ENCODE measurements around the gene MOB2.

Gene MOB2

DNA sequence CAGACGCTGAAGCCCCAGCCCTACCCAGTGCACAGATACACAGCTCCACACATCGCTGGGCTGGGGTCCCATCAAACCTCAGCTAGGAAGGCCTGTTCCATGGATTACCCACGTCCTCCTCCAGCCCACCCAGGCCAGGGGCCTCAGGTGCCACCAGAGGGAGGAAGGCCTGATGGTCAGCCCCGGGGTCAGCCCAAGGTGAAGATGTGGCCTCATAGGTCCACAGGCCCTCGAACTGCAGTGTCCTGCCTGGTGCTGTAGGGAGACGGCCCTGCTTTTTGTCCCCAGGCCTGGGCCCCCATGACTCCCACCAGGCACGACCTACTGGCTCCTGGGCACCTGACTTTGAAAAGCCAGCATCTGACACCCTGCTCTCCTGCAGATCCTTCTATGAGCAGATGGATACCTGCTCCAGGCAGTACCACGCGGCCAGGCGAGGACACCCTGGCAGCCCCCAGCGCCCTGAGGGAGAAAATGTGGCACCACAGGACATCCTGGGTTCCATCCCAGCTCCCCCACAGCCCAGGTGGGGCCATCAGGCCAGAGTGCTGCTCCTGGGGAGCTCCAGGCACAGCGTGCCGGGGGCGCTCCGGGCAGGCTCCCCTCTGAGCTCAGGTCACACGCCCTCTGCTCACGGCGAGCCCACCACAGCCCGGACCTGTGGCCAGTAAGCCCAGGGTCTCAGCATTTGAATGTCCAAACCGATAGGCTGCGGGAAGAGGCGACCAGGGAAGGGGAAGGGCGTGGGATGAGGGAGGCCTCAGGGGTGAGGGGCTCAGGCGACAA, 15.8 kb upstream of the MOB2 start:
- H3K4me1 Mint-ChIP-seq (ENCODE audit: low read depth): peaks cover 34% of the 10 kb centered on the region
- peak overlapping the region; percentile 46 for H3K27ac Mint-ChIP-seq
- H3K36me3 Mint-ChIP-seq: peaks cover 13% of the 10 kb centered on the region
- no peaks in the 10 kb centered on the region for H3K27me3 Mint-ChIP-seq
- no peaks in the 10 kb centered on the region for H3K9me3 Mint-ChIP-seq (ENCODE audit: low read depth)
- H3K4me3 Mint-ChIP-seq: no peak overlapping the region

DNA sequence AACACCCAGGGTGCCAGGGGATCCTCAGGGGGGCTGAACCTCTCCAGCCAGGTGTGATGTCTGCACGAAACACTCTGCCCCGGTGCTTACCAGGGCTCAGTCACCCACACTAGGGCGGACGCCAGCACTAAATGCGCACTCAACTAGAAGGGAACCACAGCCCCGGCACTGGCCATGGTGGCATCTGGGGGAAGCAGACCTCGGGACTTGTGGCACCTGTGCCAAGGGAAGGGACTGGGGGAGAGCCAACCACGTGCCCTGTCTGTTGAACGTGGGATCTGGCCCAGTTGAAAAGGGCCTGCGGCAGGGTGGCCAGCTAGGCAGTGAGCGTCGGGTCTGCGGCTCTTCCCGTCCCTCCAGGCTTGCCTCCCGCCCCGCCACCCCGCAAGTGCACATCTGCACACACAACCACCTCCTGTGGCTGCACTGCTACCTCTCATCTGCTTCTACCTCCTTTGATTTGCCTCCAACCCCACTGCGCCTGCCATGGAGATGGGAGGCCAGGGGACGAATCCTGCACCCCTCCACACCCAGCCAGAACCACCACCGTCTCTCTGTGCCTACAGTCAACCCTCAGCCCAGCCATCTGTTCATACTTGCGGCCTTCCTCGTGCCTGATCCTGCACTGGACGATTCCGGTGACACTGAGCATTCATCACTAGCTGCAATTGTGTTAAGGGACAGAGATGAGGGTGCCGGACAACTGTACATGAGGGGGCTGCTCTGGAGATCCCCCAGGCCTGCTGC, 15.0 kb upstream of the MOB2 start:
- Mint-ChIP-seq H3K9me3 (ENCODE audit: low read depth) (no peaks in the 10 kb centered on the region), H3K4me1 (ENCODE audit: low read depth) (peaks cover 38% of the 10 kb centered on the region), H3K36me3 (peaks cover 16% of the 10 kb centered on the region), H3K27me3 (no peaks in the 10 kb centered on the region), H3K27ac (peak overlapping the region; percentile 46), H3K4me3 (no peak overlapping the region)

DNA sequence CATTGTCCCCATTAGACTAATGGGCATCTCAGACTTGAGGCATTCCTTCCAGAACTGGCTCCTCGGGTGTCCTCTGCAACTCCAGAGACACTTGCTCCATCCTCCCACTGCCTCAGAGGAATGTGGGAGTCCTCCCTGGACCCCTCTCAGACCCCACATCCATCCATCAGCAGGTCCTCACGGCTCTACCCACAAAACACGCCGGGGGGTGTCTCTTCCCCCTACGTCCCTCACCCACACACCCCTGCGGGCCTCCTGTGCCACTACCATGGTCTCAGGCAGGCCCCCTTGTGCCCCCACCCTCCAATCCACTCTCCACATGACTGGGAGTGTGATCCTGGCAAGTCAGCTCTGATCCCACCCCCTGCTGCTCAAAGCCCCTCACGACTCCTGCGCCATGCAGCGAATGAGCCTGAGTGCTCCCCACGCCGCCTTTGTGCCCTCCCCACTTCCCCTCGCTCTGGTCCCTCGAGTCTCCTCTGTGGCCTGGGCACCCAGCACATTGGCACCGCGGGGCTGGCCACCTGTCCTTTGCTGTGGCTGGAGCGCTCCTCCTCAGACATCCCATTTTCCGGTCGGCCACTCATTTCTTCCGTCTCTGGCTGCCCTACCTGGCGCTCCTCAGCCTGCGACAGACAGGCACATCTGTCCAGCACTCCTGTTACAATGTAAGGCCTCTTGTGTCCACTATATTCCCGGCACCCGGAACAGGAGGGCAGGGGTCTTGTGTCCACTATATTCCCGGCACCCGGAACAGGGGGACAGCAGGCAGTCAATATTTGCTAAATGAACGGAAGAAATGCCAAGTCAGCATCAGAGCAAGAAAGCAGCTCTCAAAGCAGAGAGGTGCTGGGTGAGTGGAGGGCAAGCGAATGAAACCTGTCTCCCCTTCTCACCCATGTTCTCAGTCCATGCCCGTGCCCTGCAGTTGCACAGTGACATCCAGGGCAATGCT, 14.2 kb upstream of the MOB2 start:
- Mint-ChIP-seq H3K9me3 (ENCODE audit: low read depth) (no peaks in the 10 kb centered on the region), H3K36me3 (peaks cover 17% of the 10 kb centered on the region), H3K27ac (no peak overlapping the region), H3K4me3 (no peak overlapping the region), H3K27me3 (no peaks in the 10 kb centered on the region), H3K4me1 (ENCODE audit: low read depth) (peaks cover 43% of the 10 kb centered on the region)

DNA sequence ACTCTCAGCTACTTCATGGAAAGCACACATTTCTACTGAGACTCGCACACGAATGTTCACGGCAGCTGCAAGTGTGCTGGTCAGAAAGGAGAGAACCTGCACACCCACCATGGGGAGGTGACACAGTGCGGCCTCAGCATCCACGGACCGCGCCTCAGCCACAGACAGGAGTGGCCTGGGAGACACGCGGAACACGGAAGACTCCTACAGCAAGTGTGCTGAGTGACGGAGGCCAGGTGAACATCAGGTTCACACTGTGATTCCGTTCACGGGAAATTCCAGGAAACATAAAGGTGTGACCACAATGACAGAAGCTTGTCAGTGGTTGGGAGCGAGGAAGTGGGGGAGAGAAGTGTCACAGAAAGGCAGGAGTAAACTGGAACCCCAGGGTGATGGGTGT, 13.3 kb upstream of the MOB2 start:
- no peak overlapping the region for H3K4me3 Mint-ChIP-seq
- no peaks in the 10 kb centered on the region for H3K27me3 Mint-ChIP-seq
- peaks cover 17% of the 10 kb centered on the region for H3K36me3 Mint-ChIP-seq
- H3K27ac Mint-ChIP-seq: no peak overlapping the region
- peaks cover 44% of the 10 kb centered on the region for H3K4me1 Mint-ChIP-seq (ENCODE audit: low read depth)
- H3K9me3 Mint-ChIP-seq (ENCODE audit: low read depth): no peaks in the 10 kb centered on the region

DNA sequence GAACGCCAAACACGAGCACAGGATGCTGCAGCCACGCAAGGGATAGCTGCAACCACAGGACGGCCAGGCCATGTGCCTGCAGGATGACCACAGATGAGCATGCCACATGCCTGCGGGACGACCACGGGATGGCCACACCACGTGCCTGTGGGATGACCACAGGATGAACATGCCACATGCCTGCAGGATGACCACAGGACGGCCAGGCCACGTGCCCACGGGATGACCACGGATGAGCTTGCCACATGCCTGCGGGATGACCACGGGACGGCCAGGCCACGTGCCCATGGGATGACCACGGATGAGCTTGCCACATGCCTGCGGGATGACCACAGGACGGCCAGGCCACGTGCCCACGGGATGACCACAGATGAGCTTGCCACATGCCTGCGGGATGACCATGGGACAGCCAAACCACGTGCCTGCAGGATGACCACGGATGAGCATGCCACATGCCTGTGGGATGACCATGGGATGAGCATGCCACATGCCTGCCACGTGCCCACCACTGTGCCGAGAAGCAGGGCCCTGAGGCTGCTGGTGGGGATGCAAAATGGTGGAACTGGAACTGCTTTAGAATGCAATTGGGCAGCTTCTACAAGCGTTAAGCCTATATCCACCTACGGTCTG, 12.8 kb upstream of the MOB2 start:
- Mint-ChIP-seq H3K4me3 (no peak overlapping the region), H3K27me3 (no peaks in the 10 kb centered on the region), H3K9me3 (ENCODE audit: low read depth) (no peaks in the 10 kb centered on the region), H3K36me3 (peaks cover 17% of the 10 kb centered on the region), H3K27ac (no peak overlapping the region), H3K4me1 (ENCODE audit: low read depth) (peaks cover 48% of the 10 kb centered on the region)

DNA sequence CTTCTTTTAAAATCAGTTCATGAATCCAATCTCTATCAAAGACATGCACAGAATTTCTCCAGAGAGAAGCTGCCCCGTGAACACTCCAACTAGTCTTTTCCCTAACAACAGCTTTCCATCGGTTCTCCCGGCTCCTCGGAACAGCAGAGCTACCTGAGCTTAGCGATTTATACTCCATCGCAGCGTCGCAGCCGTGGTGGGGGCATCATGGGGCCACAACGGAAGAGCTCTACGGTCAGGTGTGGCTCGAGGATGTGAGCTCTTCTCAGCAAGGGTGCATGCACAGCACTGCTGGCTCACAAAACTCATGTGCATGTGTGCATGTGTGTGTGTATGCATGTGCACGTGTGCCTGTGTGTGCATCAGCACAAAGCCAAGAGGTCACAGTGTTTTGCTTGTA, 11.7 kb upstream of the MOB2 start:
- Mint-ChIP-seq H3K36me3 (peaks cover 17% of the 10 kb centered on the region), H3K9me3 (ENCODE audit: low read depth) (no peaks in the 10 kb centered on the region), H3K27ac (no peak overlapping the region), H3K4me3 (no peak overlapping the region), H3K27me3 (no peaks in the 10 kb centered on the region), H3K4me1 (ENCODE audit: low read depth) (peaks cover 57% of the 10 kb centered on the region)

DNA sequence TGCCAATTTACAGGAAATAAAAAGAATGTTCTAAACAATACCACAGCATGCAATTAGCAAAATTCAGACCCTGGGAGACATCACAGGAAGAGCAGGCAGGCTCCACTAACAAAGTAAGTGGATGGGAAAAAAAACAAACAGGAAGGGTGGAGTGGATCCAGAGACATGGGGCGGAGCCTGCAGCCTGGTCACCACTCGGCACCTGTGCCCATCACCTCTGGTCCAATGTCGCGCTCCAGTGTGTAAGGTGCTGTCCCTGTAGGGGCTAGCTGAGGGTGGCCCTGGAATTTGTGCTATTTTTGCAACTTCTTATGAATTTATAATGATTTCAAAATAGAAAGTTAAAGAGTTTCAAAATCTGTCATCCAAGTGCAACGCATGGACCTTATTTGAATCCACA, 11.0 kb upstream of the MOB2 start:
- Mint-ChIP-seq H3K27ac (no peak overlapping the region), H3K27me3 (no peaks in the 10 kb centered on the region), H3K36me3 (peaks cover 17% of the 10 kb centered on the region), H3K4me1 (ENCODE audit: low read depth) (peaks cover 60% of the 10 kb centered on the region), H3K4me3 (no peak overlapping the region), H3K9me3 (ENCODE audit: low read depth) (no peaks in the 10 kb centered on the region)

DNA sequence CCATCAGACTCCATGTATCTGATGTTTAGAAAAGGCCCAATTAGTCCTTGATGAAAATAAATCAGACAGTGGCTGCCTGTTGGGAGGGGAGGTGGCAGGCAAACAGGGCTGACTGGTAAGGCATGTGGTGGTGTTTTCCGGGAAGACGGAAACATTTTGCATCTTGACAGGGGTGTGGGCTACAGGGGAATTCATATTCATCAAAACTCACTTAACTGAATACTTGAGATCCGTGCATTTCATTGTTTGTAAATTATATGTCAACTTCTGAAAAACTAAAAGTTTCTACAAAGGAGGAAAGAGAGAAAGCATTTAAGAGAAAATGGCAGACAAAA, 10.1 kb upstream of the MOB2 start:
- no peak overlapping the region for H3K4me3 Mint-ChIP-seq
- H3K9me3 Mint-ChIP-seq (ENCODE audit: low read depth): no peaks in the 10 kb centered on the region
- no peak overlapping the region for H3K27ac Mint-ChIP-seq
- no peaks in the 10 kb centered on the region for H3K27me3 Mint-ChIP-seq
- H3K36me3 Mint-ChIP-seq: peaks cover 17% of the 10 kb centered on the region
- H3K4me1 Mint-ChIP-seq (ENCODE audit: low read depth): peaks cover 65% of the 10 kb centered on the region

DNA sequence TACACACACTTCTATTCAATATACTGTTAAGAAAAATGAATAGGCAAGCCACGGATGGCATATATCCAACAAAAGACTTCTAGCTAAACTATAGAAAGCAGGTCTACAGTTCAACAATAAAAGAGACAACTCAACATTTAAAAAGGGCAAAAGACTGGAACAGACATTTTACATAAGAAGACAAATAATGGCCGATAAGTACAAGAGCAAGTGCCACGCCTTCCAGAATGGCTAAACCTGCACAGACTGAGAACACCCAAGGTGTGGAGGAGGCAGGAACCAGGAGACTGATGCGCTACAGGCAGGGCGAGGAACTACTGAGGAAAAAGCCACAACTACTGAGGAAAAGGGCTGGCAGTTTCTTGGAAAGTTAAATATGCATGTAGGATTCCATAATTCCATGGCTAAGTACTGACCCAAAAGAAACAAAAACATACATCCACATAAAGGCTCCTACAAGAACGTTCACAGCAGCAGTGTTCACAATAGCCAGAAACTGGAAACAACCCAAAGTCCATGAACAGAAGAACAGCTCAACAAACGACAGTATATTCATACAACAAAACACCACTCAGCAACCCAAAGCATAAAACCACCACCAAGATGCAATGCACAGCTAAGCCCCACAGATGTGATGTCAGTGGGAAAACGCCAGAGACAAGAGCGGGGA, 9.6 kb upstream of the MOB2 start:
- Mint-ChIP-seq H3K36me3 (peaks cover 17% of the 10 kb centered on the region), H3K4me1 (ENCODE audit: low read depth) (peaks cover 64% of the 10 kb centered on the region), H3K4me3 (no peak overlapping the region), H3K27me3 (no peaks in the 10 kb centered on the region), H3K9me3 (ENCODE audit: low read depth) (no peaks in the 10 kb centered on the region), H3K27ac (no peak overlapping the region)

DNA sequence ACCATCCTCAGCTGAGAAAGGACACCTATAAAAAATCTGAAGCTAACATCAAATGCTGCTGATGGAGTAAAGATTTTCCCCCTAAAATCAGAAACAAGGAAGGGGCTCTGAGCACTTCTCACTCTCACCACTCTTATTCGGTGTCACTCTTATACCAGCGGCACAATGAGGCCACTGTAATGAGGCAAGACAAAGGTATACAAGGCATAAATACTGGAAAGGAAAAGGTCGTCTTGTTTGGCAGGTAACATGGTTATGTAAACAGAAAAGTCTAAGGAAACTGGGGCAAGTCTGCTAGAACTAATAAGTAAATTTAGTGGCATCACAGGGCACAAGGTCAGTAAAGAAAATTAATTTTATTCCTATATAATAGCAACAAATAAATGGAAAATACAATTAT, 8.1 kb upstream of the MOB2 start:
- H3K4me3 Mint-ChIP-seq: no peak overlapping the region
- no peaks in the 10 kb centered on the region for H3K9me3 Mint-ChIP-seq (ENCODE audit: low read depth)
- H3K27me3 Mint-ChIP-seq: no peaks in the 10 kb centered on the region
- no peak overlapping the region for H3K27ac Mint-ChIP-seq
- peaks cover 61% of the 10 kb centered on the region for H3K4me1 Mint-ChIP-seq (ENCODE audit: low read depth)
- peaks cover 15% of the 10 kb centered on the region for H3K36me3 Mint-ChIP-seq

DNA sequence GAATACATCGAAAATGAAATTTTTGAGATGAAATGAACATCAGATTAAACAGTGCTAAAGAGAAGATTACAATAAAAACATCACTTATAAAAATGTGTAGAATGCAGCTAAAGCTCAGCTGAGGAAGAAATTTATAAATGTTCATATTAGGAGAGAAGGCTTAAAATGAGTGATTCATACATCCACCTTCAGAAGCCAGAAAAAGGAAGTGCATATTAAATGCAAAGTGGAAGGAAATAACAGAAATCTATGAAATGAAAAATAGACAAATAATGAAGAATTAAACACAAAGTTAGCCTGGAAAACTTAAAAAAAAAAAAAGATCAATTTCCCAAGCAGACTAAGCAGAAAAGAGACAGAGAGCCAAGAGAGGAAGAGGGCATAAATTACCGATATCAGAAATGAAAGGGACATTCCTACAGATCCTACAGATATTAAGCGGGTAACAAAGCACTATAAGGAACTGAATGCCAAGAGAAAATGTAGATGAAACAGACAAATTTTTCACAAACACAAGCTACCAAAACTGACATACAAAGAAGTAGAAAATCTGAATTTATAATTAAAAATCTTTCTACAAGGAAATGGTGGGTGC, 7.2 kb upstream of the MOB2 start:
- H3K27ac Mint-ChIP-seq: no peak overlapping the region
- H3K27me3 Mint-ChIP-seq: no peaks in the 10 kb centered on the region
- no peaks in the 10 kb centered on the region for H3K9me3 Mint-ChIP-seq (ENCODE audit: low read depth)
- peaks cover 64% of the 10 kb centered on the region for H3K4me1 Mint-ChIP-seq (ENCODE audit: low read depth)
- no peak overlapping the region for H3K4me3 Mint-ChIP-seq
- H3K36me3 Mint-ChIP-seq: peaks cover 11% of the 10 kb centered on the region

DNA sequence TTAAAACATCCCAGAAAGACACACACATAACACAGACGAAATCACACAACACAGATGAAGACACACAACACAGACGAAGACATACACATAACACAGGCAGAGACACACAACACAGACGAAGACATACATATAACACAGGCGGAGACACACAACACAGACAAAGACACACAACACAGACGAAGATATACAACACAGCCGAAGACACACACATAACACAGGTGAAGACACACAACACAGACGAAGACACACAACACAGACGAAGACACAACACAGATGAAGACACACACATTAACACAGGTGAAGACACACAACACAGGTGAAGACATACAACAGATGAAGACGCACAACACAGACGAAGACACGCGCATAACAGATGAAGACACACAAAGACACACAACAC, 4.8 kb upstream of the MOB2 start:
- Mint-ChIP-seq H3K4me3 (no peak overlapping the region), H3K27me3 (no peaks in the 10 kb centered on the region), H3K9me3 (ENCODE audit: low read depth) (no peaks in the 10 kb centered on the region), H3K36me3 (no peaks in the 10 kb centered on the region), H3K4me1 (ENCODE audit: low read depth) (peaks cover 54% of the 10 kb centered on the region), H3K27ac (no peak overlapping the region)

DNA sequence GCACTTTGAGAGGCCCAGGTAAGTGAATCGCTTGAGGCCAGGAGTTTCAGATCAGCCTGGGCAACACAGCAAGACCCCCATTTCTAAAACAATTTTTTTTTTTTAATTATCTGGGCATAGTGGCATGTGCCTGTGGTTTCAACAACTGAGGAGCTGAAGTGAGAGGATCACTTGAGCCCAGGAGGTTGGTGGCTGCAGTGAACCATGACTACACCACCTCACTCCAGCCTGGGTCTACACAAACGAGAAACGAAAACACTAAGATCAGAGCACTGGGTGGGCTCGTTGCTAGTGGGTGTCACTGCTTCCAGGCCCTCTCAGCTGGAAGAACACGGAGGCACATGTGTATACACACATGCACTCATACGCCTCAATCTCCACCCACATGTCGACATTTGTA, 4.1 kb upstream of the MOB2 start:
- peaks cover 47% of the 10 kb centered on the region for H3K4me1 Mint-ChIP-seq (ENCODE audit: low read depth)
- no peak overlapping the region for H3K27ac Mint-ChIP-seq
- no peaks in the 10 kb centered on the region for H3K36me3 Mint-ChIP-seq

DNA sequence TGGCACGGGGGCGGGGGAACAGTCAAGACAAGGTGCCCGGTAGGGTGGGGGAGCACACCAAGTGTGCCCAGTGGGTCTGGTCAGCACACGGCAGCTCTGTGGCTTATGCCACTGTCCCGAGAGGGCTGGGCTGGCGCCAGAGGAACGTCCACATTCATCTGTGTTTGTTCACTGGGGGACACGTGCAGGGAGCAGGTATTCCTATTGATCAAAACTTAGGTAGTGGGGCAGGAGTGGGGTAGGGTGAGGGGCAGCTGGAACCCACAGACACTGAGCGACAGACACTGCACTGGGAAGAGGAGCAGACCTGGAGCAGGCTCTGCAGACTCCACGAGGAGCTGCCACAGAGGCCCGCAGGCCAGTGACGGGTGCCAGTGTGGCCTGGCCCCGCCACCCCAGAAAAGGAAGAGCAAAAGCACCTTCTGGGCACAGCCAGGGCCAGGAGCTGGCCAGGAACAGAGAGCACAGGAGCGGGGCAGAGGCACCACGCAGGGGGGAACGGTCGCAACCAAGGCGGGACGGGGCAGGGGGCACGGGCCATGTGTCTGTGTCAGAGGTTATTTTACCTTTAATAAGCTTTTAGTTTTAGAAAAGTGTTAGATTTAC, 2.1 kb upstream of the MOB2 start:
- Mint-ChIP-seq H3K27me3 (no peaks in the 10 kb centered on the region), H3K27ac (no peak overlapping the region), H3K9me3 (ENCODE audit: low read depth) (no peaks in the 10 kb centered on the region), H3K4me3 (no peak overlapping the region), H3K36me3 (no peaks in the 10 kb centered on the region), H3K4me1 (ENCODE audit: low read depth) (peaks cover 39% of the 10 kb centered on the region)

More for the DNA sequence above, 4.1 kb upstream of the MOB2 start:
- Mint-ChIP-seq H3K4me3 (no peak overlapping the region), H3K27me3 (no peaks in the 10 kb centered on the region), H3K9me3 (ENCODE audit: low read depth) (no peaks in the 10 kb centered on the region)

All from activated naive CD8-positive, alpha-beta T cell (primary cell).